T-helper 17 cell (primary cell): ENCODE measurements around the gene APAF1. TPM values are rescaled to one million over a fixed set of nuclear protein-coding genes. Genes with fewer than 3 reads are reported as not detected.

Experiments used
- ATAC-seq: fragments of 150-1000 bp; cut with Tn5 transposase; 2 replicates; pipeline ENCODE4 v1.10.0; 2021; ENCODE audit warnings: mild to moderate bottlenecking, moderate library complexity
- DNase-seq, 3 donors: peaks; one replicate each; pipeline versions ENCODE4 v3.0.0 to v3.0.0-alpha.2; 2020 to 2021
- H3K9me3 ChIP-seq: one replicate; pipeline ENCODE4 v1.7.0; 2013; ENCODE audit warnings: low read length, mild to moderate bottlenecking; ENCODE audit not compliant: control insufficient read depth, poor library complexity, severe bottlenecking
- H3K27ac Mint-ChIP-seq: one replicate; pipeline ENCODE4 v1.8.0; 2022; ENCODE audit warnings: mild to moderate bottlenecking, moderate library complexity, mixed read lengths
- H3K27me3 Mint-ChIP-seq: one replicate; pipeline ENCODE4 v1.8.0; 2022; ENCODE audit warnings: mixed read lengths
- H3K36me3 Mint-ChIP-seq: one replicate; pipeline ENCODE4 v1.8.0; 2022; ENCODE audit warnings: low read depth, mixed read lengths
- H3K4me1 Mint-ChIP-seq: one replicate; pipeline ENCODE4 v1.8.0; 2022; ENCODE audit warnings: mild to moderate bottlenecking, mixed read lengths
- H3K4me3 Mint-ChIP-seq: one replicate; pipeline ENCODE4 v1.8.0; 2022; ENCODE audit warnings: mild to moderate bottlenecking, moderate library complexity, mixed read lengths
- total RNA-seq, 4 donors: library from RNA in 2 of 4; stranded (reverse) in 2 of 4; gene quantifications; one replicate each; pipeline ENCODE4 v1.2.3 and lab custom pipeline; 2022 to 2026

Gene APAF1
- total RNA-seq, 2 donors from 2014 or later, result 20.7 to 23.9 TPM

DNA sequence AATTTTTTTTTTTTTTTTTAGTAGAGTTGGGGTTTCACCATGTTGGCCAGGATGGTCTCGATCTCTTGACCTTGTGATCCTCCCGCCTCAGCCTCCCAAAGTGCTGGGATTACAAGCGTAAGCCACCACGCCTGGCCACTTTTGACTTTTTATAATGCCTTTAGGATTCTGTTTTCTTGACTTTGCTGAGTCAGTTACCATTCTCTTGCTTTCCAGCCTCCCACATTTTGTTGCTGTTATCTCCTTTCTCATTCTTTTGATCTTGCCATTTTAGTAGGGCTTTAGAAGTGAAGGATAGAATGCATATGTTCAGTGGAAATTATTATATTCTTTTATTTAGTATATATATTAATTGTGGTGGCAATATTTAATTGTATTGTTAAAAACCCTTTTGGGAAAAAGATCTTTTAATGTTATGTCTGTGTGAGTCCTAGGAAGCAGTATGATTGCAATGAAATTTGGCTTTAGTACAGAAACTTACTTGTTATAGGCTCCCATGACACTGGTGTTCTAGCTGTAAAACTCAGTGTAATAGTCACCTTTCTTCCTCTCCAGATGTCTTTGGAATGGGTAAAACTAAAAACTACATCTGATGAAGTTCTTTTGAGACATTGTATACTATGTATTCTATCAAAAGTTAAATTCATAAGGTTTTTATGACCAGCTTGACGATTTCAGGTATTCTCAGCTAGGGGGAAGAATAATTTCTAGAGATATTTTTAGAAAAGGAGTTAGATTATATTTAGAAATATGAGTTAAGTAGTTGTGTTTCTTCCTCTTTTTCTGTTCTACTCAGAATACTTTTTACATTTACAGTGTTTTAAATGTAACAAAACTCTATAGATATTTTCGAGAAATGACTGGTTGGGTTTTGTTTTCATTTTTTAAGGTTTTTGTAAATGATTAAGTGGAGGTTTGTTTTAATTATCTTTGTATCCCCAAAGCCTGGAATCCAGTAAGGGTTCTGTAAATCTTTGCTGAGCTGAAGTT is 74.7 kb downstream of the APAF1 start:
- ATAC-seq (no peak), DNase-seq (no peak)
- H3K27ac Mint-ChIP-seq, result no peak overlapping the region
- peaks cover 21% of the 10 kb centered on the region for H3K36me3 Mint-ChIP-seq
- H3K4me1 Mint-ChIP-seq, result peaks cover 15% of the 10 kb centered on the region
- no peaks in the 10 kb centered on the region for H3K27me3 Mint-ChIP-seq
- no peaks in the 10 kb centered on the region for H3K9me3 ChIP-seq
- H3K4me3 Mint-ChIP-seq, result no peak overlapping the region

DNA sequence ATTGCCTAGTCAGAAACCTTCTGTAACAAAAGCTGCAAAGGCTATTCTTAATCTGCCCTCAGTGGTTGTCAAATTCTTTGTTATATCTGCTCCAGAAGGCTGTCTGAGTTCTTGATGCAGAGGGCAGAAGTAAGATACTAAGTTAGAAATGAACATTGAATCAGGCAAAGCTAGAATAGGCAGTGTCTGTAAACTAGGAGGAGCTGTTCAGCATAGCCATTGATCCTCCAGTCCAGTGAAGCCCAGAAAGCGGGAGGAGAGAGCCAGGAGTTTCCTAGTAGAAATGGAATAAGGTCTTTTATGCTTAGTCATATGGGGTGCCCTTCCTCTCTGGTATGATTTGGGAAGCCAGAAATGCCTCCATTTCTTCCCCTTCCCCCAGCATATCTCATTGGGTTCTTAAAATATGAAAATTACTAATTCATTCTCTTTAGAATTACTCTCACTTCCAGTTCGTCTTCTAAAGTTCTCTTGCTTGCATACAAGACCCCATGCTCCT is 76.2 kb downstream of the APAF1 start:
- peak overlapping the region; percentile 25 for H3K4me3 Mint-ChIP-seq
- peaks cover 17% of the 10 kb centered on the region for H3K36me3 Mint-ChIP-seq
- H3K4me1 Mint-ChIP-seq, result peaks cover 18% of the 10 kb centered on the region

DNA sequence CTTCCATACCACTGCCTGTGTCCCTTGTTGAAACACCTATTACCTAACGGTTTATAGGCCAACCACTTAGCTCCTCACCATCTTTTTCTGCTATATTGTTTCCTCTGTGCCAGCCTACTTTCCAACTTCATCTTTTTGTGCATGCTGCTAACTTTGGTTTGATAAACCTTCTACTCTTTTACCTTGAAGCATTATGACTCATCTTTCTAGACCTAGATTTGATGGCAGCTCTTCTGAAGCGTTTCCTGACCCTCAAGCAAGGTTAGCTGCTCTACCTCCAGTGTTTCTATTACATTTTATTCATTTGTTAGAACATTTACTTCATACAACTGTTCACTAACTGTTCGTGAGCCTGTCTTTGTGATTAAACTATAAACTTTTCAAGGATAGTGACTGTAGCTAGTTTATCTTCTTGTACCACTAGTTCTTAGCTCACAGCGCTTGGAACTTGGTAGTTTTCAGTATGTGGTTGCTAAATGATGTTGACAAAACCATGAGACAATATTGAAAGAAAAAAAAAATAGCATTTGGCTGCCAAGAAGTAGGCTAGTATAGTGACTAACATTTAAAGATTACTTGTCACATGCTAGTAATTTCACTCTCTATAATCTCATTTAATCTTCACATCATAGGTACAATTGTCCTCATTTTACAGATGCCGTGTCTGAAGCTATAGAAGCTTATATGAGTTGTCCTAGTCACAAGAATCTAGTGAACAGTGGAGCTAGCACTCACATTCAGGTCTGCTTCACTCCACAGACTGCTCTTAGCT is 79.5 kb downstream of the APAF1 start:
- no peak overlapping the region for H3K4me3 Mint-ChIP-seq
- H3K4me1 Mint-ChIP-seq, result peaks cover 15% of the 10 kb centered on the region
- DNase-seq (no peak), ATAC-seq (no peak)
- H3K9me3 ChIP-seq, result no peaks in the 10 kb centered on the region
- peaks cover 14% of the 10 kb centered on the region for H3K36me3 Mint-ChIP-seq
- H3K27me3 Mint-ChIP-seq, result no peaks in the 10 kb centered on the region
- H3K27ac Mint-ChIP-seq, result peak overlapping the region; percentile 88

More for the DNA sequence above, 76.2 kb downstream of the APAF1 start:
- H3K27me3 Mint-ChIP-seq, result no peaks in the 10 kb centered on the region
- DNase-seq (no peak), ATAC-seq (no peak)
- H3K27ac Mint-ChIP-seq, result no peak overlapping the region
- H3K9me3 ChIP-seq, result no peaks in the 10 kb centered on the region

DNA sequence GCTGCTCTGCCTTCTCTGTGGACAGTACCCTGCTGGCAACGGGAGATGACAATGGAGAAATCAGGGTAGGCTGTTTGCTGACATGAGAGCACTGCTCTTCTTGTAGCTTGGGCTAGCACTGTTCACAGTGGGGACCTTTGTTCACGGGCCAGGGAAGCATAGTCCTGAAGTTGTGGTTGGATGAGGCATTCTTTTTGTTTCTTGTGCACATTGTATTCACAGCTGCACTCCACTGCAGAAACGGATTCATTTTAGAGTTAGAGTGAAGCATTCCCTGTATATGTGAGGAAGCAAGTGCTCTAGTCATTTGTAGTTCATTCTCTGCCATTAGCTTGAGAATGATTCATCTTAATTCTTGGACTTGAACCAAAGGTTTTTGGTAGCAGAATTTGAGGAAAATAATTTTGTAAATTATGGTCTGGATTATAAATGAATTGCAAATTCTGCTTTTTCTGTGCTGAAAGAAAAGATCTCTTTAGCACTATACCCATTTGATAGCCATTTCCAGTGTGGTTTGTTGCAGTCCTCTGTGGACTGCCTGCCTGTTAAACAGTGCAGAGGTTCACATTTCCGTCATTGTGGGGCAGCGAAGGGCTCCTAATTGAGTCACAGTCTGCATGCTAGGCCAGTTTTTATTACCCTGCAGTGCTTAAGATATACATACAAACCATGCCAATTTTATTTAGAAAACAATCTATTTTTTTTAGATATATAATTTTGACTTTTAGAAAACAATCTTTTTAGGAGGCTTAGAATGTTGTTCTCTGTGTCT is 80.6 kb downstream of the APAF1 start:
- H3K9me3 ChIP-seq, result no peaks in the 10 kb centered on the region
- ATAC-seq (peak; percentile 77), DNase-seq (peak in 1 of 3 donors; percentile 34)
- Mint-ChIP-seq H3K27ac (peak overlapping the region; percentile 88), H3K27me3 (no peaks in the 10 kb centered on the region), H3K4me1 (peaks cover 14% of the 10 kb centered on the region), H3K36me3 (peaks cover 13% of the 10 kb centered on the region), H3K4me3 (no peak overlapping the region)

DNA sequence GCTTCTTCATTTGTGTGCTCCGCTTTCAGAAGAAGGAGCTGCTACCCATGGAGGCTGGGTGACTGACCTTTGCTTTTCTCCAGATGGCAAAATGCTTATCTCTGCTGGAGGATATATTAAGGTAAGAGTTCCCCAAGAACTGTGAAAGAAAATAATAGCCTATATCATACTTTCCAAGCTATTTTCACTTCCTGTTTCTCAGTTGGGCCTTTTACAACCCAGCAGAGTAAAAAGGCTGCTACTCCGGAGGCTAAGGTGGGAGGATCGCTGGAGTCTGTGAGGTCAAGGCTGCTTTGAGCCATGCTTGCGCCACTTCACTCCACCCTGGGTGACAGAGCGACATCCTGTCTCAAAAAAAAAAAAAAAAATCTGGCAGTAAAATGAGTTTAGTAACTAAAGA is 82.1 kb downstream of the APAF1 start:
- no peak overlapping the region for H3K27ac Mint-ChIP-seq

DNA sequence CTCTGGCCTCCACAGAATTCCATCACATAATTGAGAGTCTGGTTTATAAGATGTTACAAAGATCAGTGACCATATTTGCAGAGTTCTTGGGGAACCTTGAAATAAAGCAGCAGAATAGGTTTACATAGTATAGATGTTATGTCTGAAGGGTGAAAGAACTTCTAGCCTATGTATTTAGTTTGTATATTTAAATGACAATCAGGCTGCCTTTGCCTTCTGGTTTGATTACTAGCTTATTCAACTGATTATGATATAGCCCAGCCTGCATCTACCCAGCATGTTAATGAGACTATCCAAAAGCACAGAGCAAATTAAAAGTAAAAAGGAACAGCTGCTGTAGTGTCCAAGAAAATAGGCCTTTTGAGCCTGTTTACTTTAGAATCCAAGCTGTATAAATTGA is 85.3 kb downstream of the APAF1 start:
- peaks cover 5% of the 10 kb centered on the region for H3K36me3 Mint-ChIP-seq
- no peak overlapping the region for H3K4me3 Mint-ChIP-seq
- DNase-seq (no peak), ATAC-seq (no peak)
- no peaks in the 10 kb centered on the region for H3K27me3 Mint-ChIP-seq
- peaks cover 4% of the 10 kb centered on the region for H3K4me1 Mint-ChIP-seq
- H3K27ac Mint-ChIP-seq, result no peak overlapping the region
- H3K9me3 ChIP-seq, result no peaks in the 10 kb centered on the region

More for the DNA sequence above, 82.1 kb downstream of the APAF1 start:
- H3K27me3 Mint-ChIP-seq, result no peaks in the 10 kb centered on the region
- H3K4me3 Mint-ChIP-seq, result no peak overlapping the region
- H3K36me3 Mint-ChIP-seq, result peaks cover 10% of the 10 kb centered on the region
- no peaks in the 10 kb centered on the region for H3K9me3 ChIP-seq
- no peak for DNase-seq
- H3K4me1 Mint-ChIP-seq, result peaks cover 12% of the 10 kb centered on the region
- no peak for ATAC-seq

DNA sequence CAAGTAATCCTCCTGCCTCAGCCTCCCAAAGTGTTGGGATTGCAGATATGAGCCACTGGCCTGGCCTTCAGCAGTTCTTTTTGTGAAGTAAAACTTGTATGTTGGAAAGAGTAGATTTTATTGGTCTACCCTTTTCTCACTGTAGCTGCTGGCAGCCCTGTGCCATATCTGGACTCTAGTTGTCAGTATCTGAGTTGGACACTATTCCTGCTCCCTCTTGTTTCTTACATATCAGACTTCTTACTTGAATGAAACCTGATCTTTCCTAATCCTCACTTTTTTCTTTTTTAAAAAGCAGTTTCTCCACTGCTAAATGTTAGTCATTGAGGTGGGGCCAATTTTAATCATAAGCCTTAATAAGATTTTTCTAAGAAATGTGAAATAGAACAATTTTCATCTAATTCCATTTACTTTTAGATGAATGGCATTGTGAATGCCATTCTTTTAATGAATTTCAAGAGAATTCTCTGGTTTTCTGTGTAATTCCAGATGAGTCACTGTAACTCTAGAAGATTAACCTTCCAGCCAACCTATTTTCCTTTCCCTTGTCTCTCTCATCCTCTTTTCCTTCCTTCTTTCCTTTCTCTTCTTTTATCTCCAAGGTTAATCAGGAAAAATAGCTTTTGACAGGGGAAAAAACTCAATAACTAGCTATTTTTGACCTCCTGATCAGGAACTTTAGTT is 88.7 kb downstream of the APAF1 start:
- DNase-seq (no peak), ATAC-seq (no peak)
- Mint-ChIP-seq H3K4me3 (no peak overlapping the region), H3K27ac (no peak overlapping the region), H3K27me3 (no peaks in the 10 kb centered on the region), H3K4me1 (peaks cover 11% of the 10 kb centered on the region), H3K36me3 (peaks cover 9% of the 10 kb centered on the region)
- no peaks in the 10 kb centered on the region for H3K9me3 ChIP-seq

DNA sequence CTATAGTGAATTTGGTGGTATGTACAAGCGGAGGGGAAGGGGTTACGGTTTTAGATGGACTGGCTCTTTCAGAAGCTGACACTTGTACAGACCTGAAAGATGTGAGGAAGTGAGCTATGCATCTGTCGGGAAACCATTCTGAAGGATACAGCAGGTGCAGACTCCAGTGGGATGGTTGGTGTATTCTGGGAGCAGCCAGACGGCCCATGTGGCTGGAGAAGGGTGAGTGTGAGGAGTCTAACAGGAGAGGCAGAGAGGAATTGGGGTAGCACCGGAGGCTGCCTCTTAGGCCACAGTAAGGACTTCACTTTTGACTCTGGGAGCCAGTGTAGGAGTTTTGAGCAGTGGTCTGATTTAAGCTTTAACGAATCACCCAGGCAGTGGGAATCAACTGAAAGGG is 90.7 kb downstream of the APAF1 start:
- Mint-ChIP-seq H3K4me1 (peaks cover 11% of the 10 kb centered on the region), H3K27ac (no peak overlapping the region), H3K27me3 (no peaks in the 10 kb centered on the region), H3K4me3 (no peak overlapping the region), H3K36me3 (peaks cover 7% of the 10 kb centered on the region)
- no peaks in the 10 kb centered on the region for H3K9me3 ChIP-seq
- ATAC-seq (no peak), DNase-seq (no peak)

DNA sequence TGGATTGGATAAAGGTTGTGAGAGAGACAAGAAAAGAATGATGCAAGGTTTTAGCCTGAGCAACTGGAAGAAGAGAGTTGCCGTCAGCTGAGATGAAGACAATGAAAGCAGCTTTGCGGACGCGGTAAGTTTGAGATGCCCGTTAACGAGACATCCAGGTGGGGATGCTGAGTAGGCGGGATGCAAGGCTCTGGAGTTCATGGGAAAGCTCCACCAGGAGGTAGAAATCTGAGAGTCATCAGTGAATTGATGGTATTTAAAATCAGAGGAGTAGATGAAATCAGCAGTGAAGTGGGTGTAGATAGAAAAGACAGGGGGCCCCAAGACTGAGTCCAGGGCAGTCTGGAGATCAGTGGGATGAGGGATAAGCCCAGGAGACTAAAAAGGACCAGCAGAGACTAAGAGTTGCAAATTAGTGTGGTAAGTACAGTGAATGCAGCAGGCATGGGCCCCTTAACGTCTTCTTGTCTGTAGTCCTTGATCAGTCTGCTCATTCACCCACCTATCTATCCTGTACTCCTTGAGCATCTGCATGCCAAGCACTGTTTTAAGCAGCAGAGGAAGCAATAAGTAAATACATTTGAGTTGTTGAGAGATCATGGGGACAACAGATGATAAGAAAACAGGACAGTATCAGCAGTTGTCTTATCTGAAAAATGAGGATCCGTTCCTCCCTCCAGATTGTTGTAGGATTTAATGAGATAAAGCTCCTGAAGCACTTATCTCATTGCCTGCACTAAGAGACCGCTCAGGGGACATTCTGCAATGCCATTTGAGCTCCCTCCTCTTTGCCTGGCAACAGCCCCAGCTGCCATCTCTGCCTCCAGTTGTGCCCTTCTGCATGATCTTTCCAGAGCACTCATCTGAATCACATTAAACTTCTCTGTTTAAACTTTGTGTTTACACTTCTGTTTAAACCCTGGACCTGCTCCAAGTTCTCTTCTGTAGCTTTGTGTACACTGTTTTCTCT is 91.5 kb downstream of the APAF1 start:
- H3K27ac Mint-ChIP-seq, result peak overlapping the region; percentile 51
- H3K4me1 Mint-ChIP-seq, result peaks cover 15% of the 10 kb centered on the region
- DNase-seq (no peak), ATAC-seq (no peak)
- H3K9me3 ChIP-seq, result no peaks in the 10 kb centered on the region
- no peak overlapping the region for H3K4me3 Mint-ChIP-seq
- no peaks in the 10 kb centered on the region for H3K27me3 Mint-ChIP-seq
- H3K36me3 Mint-ChIP-seq, result peaks cover 7% of the 10 kb centered on the region

DNA sequence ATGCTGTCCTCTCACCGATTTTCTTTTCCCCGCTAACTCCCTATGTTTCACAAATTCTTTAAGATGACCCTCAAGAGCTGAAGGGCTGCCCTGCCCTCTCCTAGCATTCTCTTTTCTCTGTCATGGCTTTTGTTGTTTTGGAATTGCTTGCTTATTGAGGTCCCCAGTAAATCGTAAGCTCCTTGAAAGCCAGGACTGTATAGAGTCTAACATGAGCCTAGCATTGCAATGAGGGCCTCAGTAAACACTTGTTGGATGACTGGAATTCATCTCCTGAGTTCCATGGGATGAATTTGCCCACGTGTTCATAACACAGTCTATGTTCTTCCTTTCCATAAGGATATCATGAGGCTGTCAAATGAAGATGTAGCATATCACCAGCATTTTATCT is 92.2 kb downstream of the APAF1 start:
- Mint-ChIP-seq H3K4me1 (peaks cover 20% of the 10 kb centered on the region), H3K4me3 (no peak overlapping the region), H3K27ac (peak overlapping the region; percentile 51), H3K36me3 (peaks cover 7% of the 10 kb centered on the region), H3K27me3 (peaks cover 3% of the 10 kb centered on the region)
- ATAC-seq (no peak), DNase-seq (no peak)
- H3K9me3 ChIP-seq, result no peaks in the 10 kb centered on the region

DNA sequence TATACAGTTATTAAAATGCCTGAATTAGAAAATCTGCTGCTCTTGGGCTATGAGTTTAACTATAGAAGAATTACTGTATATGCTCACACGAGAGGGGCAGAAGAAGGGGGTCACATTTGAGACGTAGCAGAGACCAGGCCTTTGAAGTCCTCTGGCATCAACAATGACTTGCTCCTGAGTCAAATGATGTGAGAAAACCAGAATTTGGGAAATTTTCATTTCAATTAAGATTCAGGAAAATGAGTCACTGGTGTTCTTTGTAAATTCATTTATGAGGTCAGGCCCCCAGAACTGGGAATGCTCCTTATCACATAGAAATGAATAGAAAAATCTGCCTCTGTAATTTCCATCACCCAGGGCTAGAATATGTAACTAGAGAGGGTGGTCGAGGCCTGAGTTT is 92.9 kb downstream of the APAF1 start:
- Mint-ChIP-seq H3K4me3 (no peak overlapping the region), H3K4me1 (peaks cover 21% of the 10 kb centered on the region), H3K27me3 (peaks cover 4% of the 10 kb centered on the region), H3K27ac (no peak overlapping the region), H3K36me3 (peaks cover 7% of the 10 kb centered on the region)
- no peak for DNase-seq
- no peak for ATAC-seq
- no peaks in the 10 kb centered on the region for H3K9me3 ChIP-seq
